NCI-H1930 (cell line): ENCODE results near the gene SUMO3.

Experiments
- DNase-seq, 2 experiments: peaks; one replicate each; lab custom pipeline; 2025; lab: John Stamatoyannopoulos, UW

SUMO3 gene

GRCh38 chr21:44817914-44818639 lies at the start of gene SUMO3:
Gene SUMO3, minus strand, starts transcription at chr21:44818062. Its CDS starts 94 bp downstream, at chr21:44817968.
- DNase-seq: peak; percentile 41 to 76

- no peak for DNase-seq
Observed at GRCh38 chr21:44867464-44867863, 49.6 kb upstream of the SUMO3 start.

GRCh38 chr21:44866780-44867179 lies 48.9 kb upstream of the SUMO3 start:
- DNase-seq: no peak

- no peak for DNase-seq
Observed at GRCh38 chr21:44865561-44866280, 47.9 kb upstream of the SUMO3 start.

- no peak for DNase-seq
Observed at GRCh38 chr21:44862869-44863685, 45.2 kb upstream of the SUMO3 start.

- DNase-seq: no peak
Observed at GRCh38 chr21:44858791-44859190, 40.9 kb upstream of the SUMO3 start.

- no peak for DNase-seq
Observed at GRCh38 chr21:44858291-44858690, 40.4 kb upstream of the SUMO3 start.

- DNase-seq: no peak
Observed at GRCh38 chr21:44857127-44857892, 39.4 kb upstream of the SUMO3 start.

GRCh38 chr21:44856131-44856530 lies 38.3 kb upstream of the SUMO3 start:
- DNase-seq: no peak

GRCh38 chr21:44855572-44855971 lies 37.7 kb upstream of the SUMO3 start:
- DNase-seq: no peak

GRCh38 chr21:44854664-44855446 lies 37.0 kb upstream of the SUMO3 start:
- DNase-seq: no peak

- DNase-seq: no peak
Observed at GRCh38 chr21:44854391-44854663, 36.5 kb upstream of the SUMO3 start.

GRCh38 chr21:44853601-44854390 lies 35.9 kb upstream of the SUMO3 start:
- no peak for DNase-seq

- no peak for DNase-seq
Observed at GRCh38 chr21:44850905-44851657, 33.2 kb upstream of the SUMO3 start.

- no peak for DNase-seq
Observed at GRCh38 chr21:44850208-44850800, 32.4 kb upstream of the SUMO3 start.

- DNase-seq: no peak
Observed at GRCh38 chr21:44849616-44850130, 31.8 kb upstream of the SUMO3 start.

- no peak for DNase-seq
Observed at GRCh38 chr21:44848821-44849521, 31.1 kb upstream of the SUMO3 start.

GRCh38 chr21:44847261-44848056 lies 29.6 kb upstream of the SUMO3 start:
- DNase-seq: no peak
